K562 (cell line): ENCODE measurements around the gene MAPT. TPM values are rescaled to one million over a fixed set of nuclear protein-coding genes. Genes with fewer than 3 reads are reported as not detected.

Experiments used
- ATAC-seq: fragments of 200-7000 bp; cut with Tn5 transposase; 3 replicates; pipeline ENCODE4 v1.9.1; 2020; ENCODE audit warnings: moderate library complexity
- BruUV-seq: library from RNA; stranded (reverse); fragments of 400-500 nt; replicated peaks from 2 replicates; lab custom pipeline; 2021; lab: Mats Ljungman, UMichigan
- CTCF ChIA-PET: fragments of 300-600 bp; formaldehyde crosslinking; extraction: SDS; loops from one replicate; lab custom pipeline; 2021; ENCODE audit warnings: low intra/inter-chr PET ratio; lab: Yijun Ruan, JAX
- POLR2A ChIA-PET: fragments of 300-600, 350-650 bp; sonication (Branson Sonifier 250); formaldehyde crosslinking; extraction: SDS; loops from one replicate; lab custom pipeline; 2021; ENCODE audit warnings: antibody characterized with exemption, inconsistent platforms; lab: Yijun Ruan, JAX
- DNase-seq, 4 experiments: peaks; one replicate each; pipeline versions ENCODE4 v3.0.0 to v3.0.0-alpha.2; 2011 to 2018; ENCODE audit warnings: low spot score in 3 of 4, mixed read lengths in 3 of 4; ENCODE audit errors: extremely low read depth in 1 of 4
- FAIRE-seq: peaks from 2 replicates; lab custom pipeline; 2011; peaks lifted over from hg19 to GRCh38; lab: Jason Lieb, UNC
- H2AFZ ChIP-seq: 2 replicates; pipeline ENCODE4 v1.6.0; 2011; ENCODE audit warnings: low read depth, low read length, control low read depth, inconsistent platforms
- H3K27ac ChIP-seq: fragments of 200-600 bp; 3 replicates; pipeline ENCODE4 v1.8.0; 2011; ENCODE audit warnings: low read depth, mild to moderate bottlenecking, control low read depth, inconsistent platforms, low read length, moderate library complexity, mixed read lengths; ENCODE audit errors: extremely low read depth
- H3K27me3 ChIP-seq, 2 experiments: fragments of 300-600 bp in 1 of 2; 2 replicates in 1 of 2; 3 replicates in 1 of 2; pipeline versions ENCODE4 v1.6.0 to v1.8.0; 2011; ENCODE audit warnings: inconsistent platforms in 2 of 2, low read length in 2 of 2, mild to moderate bottlenecking in 1 of 2, mixed read lengths in 1 of 2, moderate library complexity in 1 of 2; ENCODE audit not compliant: control insufficient read depth in 2 of 2, insufficient read depth in 2 of 2
- H3K36me3 ChIP-seq: fragments of 300-600 bp; 3 replicates; pipeline ENCODE4 v1.8.0; 2011; ENCODE audit warnings: mild to moderate bottlenecking, low read length, inconsistent platforms; ENCODE audit not compliant: control insufficient read depth, insufficient read depth
- H3K4me1 ChIP-seq, 2 experiments: fragments of 200-600 bp in 1 of 2; replicated peaks in 1 of 2; 2 replicates in 1 of 2; 3 replicates in 1 of 2; pipeline versions ENCODE4 v1.5.1 to v1.8.0; 2011; ENCODE audit warnings: inconsistent platforms in 2 of 2, low read length in 2 of 2, mild to moderate bottlenecking in 1 of 2, mixed read lengths in 1 of 2, moderate library complexity in 1 of 2; ENCODE audit not compliant: control insufficient read depth in 2 of 2, insufficient read depth in 2 of 2
- H3K4me2 ChIP-seq: 2 replicates; pipeline ENCODE4 v1.6.1; 2011; ENCODE audit warnings: low read length, control low read depth, inconsistent platforms, mixed read lengths; ENCODE audit not compliant: insufficient read depth
- H3K4me3 ChIP-seq: fragments of 200-600 bp; sonication (generic), shearing (Covaris generic); 2 replicates; pipeline ENCODE4 v1.5.1; 2016; ENCODE audit warnings: control low read depth, inconsistent platforms
- H3K79me2 ChIP-seq: fragments of 200-600 bp; 3 replicates; pipeline ENCODE4 v1.8.0; 2011; ENCODE audit warnings: low read length, inconsistent platforms; ENCODE audit not compliant: control insufficient read depth, insufficient read depth
- H3K9ac ChIP-seq, 2 experiments: 2 replicates each; pipeline versions ENCODE4 v1.6.0 to v1.6.1; 2011; ENCODE audit warnings: low read depth in 2 of 2, low read length in 2 of 2, control low read depth in 1 of 2, inconsistent platforms in 1 of 2, mild to moderate bottlenecking in 1 of 2, mixed read lengths in 1 of 2; ENCODE audit not compliant: insufficient read depth in 1 of 2
- H3K9me1 ChIP-seq: one replicate; pipeline ENCODE4 v1.6.0; 2011; ENCODE audit warnings: inconsistent platforms, mild to moderate bottlenecking, low read length, moderate library complexity; ENCODE audit not compliant: control insufficient read depth, insufficient read depth
- H3K9me3 ChIP-seq: replicated peaks from 2 replicates; pipeline ENCODE4 v1.5.1; 2011; ENCODE audit warnings: low read depth, low read length, inconsistent platforms; ENCODE audit not compliant: control insufficient read depth, insufficient read depth
- H4K20me1 ChIP-seq: replicated peaks from 2 replicates; pipeline ENCODE4 v1.6.1; 2011; ENCODE audit warnings: low read length, inconsistent platforms, mixed read lengths; ENCODE audit not compliant: control insufficient read depth, insufficient read depth
- CBFA2T3 ChIP-seq: fragments of 450-650 bp; IDR thresholded peaks from 2 replicates; pipeline ENCODE4 v1.6.1; 2017
- RCOR1 ChIP-seq, 2 experiments: IDR thresholded peaks; 2 replicates each; pipeline ENCODE4 v1.6.1; 2012; ENCODE audit warnings: low read depth in 2 of 2, low read length in 2 of 2, borderline replicate concordance in 1 of 2, improper control_type of control experiment in 1 of 2
- SAP30 ChIP-seq: fragments of 200-600 bp; sonication (generic); IDR thresholded peaks from 2 replicates; pipeline ENCODE4 v1.6.1; 2012; ENCODE audit warnings: borderline replicate concordance, low read depth, mild to moderate bottlenecking, moderate library complexity, low read length, control low read depth, inconsistent platforms; ENCODE audit not compliant: insufficient read depth, poor library complexity, severe bottlenecking
- ZNF133 ChIP-seq: fragments of 250-450 bp; sonication (Bioruptor Pico); IDR thresholded peaks from 2 replicates; pipeline ENCODE4 v1.4.0; 2020; ENCODE audit warnings: mild to moderate bottlenecking
- ZNF224 ChIP-seq: sonication (generic); formaldehyde crosslinking; IDR thresholded peaks from 2 replicates; pipeline ENCODE4 v1.8.0; 2022; ENCODE audit warnings: mild to moderate bottlenecking, missing genetic modification reagents
- ZNF583 ChIP-seq: fragments of 250-450 bp; sonication (Bioruptor Pico); IDR thresholded peaks from 2 replicates; pipeline ENCODE4 v1.4.0; 2020
- ZNF707 ChIP-seq: fragments of 250-450 bp; sonication (Bioruptor Pico); conservative IDR thresholded peaks from 2 replicates; pipeline ENCODE4 v1.8.0; 2022; ENCODE audit warnings: inconsistent platforms, mild to moderate bottlenecking, moderate library complexity
- WGBS: fragments of 100-300 bp; shearing (Covaris generic); methylation state at CpG from one replicate; pipeline ENCODE4 v1.1.6; 2016; ENCODE audit warnings: low coverage, mixed read lengths; ENCODE audit not compliant: insufficient coverage; ENCODE audit errors: missing lambda C conversion rate; 5-methylcytosine and 5-hydroxymethylcytosine counted together
- in situ Hi-C: fragments of 300-500 bp; cut with MboI; formaldehyde crosslinking; loops from 4 replicates; pipeline ENCODE4 v1.15.0; 2018; ENCODE audit warnings: inconsistent platforms, mixed read lengths
- intact Hi-C: fragments of 100-400 bp; cut with micrococcal nuclease; formaldehyde crosslinking; loops from 2 replicates; pipeline ENCODE4 v1.14.2; 2022
- polyA plus RNA-seq, 8 experiments: library from polyadenylated mRNA; depleted of rRNA in 4 of 8; stranded (reverse) in 5 of 8; unstranded in 3 of 8; fragments of >200 nt; fragmentation: Nextera tagmentation in 2 of 8; fragmentation: Illumina TruSeq in 1 of 8; extraction: Ambion mirVana in 2 of 8; extraction: Trizol in 1 of 8; gene quantifications; 2 replicates each; pipeline versions ENCODE4 v1.2.1 to v1.2.3, GENCODE V29; 2011 to 2014; ENCODE audit warnings: inconsistent platforms in 1 of 8, missing spikeins in 1 of 8
- total RNA-seq, 7 experiments: library from RNA; depleted of rRNA in 6 of 7; stranded (reverse); fragments of >200 nt in 6 of 7; fragmentation: Illumina TruSeq in 2 of 7; extraction: Trizol in 2 of 7; gene quantifications; 2 replicates each; pipeline versions ENCODE4 v1.2.1 to v1.2.3, GENCODE V29; 2011 to 2021; ENCODE audit warnings: low replicate concordance in 1 of 7
- TF ChIP-seq, protein P1 (sequence below): sonication (generic); formaldehyde crosslinking; IDR thresholded peaks from 2 replicates; pipeline ENCODE4 v1.5.0; 2020; ENCODE audit warnings: missing genetic modification reagents

The MAPT gene
- total and polyA plus RNA-seq, 9 of the 15 experiments (the other 6 are each of a cell fraction or from before 2014, with no cell fraction given) = 0.04 to 1.1 (median 0.36) TPM

DNA sequence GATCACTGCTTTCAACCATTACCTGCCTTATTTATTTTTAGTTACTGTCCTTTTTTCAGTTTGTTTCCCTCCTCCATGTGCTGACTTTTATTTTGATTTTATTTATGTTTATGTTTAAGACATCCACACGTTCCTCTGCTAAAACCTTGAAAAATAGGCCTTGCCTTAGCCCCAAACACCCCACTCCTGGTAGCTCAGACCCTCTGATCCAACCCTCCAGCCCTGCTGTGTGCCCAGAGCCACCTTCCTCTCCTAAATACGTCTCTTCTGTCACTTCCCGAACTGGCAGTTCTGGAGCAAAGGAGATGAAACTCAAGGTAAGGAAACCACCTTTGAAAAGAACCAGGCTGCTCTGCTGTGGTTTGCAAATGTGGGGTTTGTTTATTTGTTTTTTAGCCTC lies 95.4 kb downstream of the MAPT start:
- no peaks in the 10 kb centered on the region for H3K27me3 ChIP-seq
- H3K9me3 ChIP-seq = no peaks in the 10 kb centered on the region
- TF ChIP-seq ZNF133 (CRISPR knock-in tag) (no peak), ZNF583 (no peak), CBFA2T3 (no peak), SAP30 (no peak), ZNF224 (no peak), ZNF707 (CRISPR knock-in tag) (peak; percentile 93), RCOR1 (IDR thresholded peaks at IDR 0.05; ENCODE audit: borderline replicate concordance in 1 of 2, low read depth in 2 of 2, low read length in 2 of 2) (no peak)
- TF ChIP-seq, protein P1, sequence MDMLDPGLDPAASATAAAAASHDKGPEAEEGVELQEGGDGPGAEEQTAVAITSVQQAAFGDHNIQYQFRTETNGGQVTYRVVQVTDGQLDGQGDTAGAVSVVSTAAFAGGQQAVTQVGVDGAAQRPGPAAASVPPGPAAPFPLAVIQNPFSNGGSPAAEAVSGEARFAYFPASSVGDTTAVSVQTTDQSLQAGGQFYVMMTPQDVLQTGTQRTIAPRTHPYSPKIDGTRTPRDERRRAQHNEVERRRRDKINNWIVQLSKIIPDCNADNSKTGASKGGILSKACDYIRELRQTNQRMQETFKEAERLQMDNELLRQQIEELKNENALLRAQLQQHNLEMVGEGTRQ (CRISPR knock-in tag) = no peak
- DNase-seq (no peak), ATAC-seq (no peak), FAIRE-seq (no peak)
- in situ Hi-C loops (loop anchor here (25.0 kb wide), 1 partner anchor 848 kb away; no protein-coding TSS in a partner anchor), intact Hi-C loops (no loop called here)
- H3K4me1 ChIP-seq = peaks cover 0 to 3% of the 10 kb centered on the region in 2 experiments; a peak in 3 of 5 replicates
- H3K4me2 ChIP-seq = no peak overlapping the region
- 0 out of 2 replicates have a peak overlapping the region, but pooled peaks have one; percentile 5 for H2AFZ ChIP-seq
- H3K27ac ChIP-seq = no peak overlapping the region
- no peaks in the 10 kb centered on the region for H4K20me1 ChIP-seq
- BruUV-seq = no TSS peak
- ChIA-PET POLR2A (no interaction called here), CTCF (no interaction called here)
- H3K4me3 ChIP-seq = no peak overlapping the region
- no peaks in the 10 kb centered on the region for H3K9me1 ChIP-seq
- H3K36me3 ChIP-seq = no peaks in the 10 kb centered on the region
- no peaks in the 10 kb centered on the region for H3K79me2 ChIP-seq
- 9% methylated on average over 3 of the region's 3 CpGs for WGBS
- no peak overlapping the region for H3K9ac ChIP-seq
